Measurements from ENCODE around the gene WDR5. TPM values are rescaled to one million over a fixed set of nuclear protein-coding genes. Genes with fewer than 3 reads are reported as not detected.

WDR5 gene
- total RNA-seq, 2 donors from 2014 or later = 53.8 to 57.2 TPM

DNA sequence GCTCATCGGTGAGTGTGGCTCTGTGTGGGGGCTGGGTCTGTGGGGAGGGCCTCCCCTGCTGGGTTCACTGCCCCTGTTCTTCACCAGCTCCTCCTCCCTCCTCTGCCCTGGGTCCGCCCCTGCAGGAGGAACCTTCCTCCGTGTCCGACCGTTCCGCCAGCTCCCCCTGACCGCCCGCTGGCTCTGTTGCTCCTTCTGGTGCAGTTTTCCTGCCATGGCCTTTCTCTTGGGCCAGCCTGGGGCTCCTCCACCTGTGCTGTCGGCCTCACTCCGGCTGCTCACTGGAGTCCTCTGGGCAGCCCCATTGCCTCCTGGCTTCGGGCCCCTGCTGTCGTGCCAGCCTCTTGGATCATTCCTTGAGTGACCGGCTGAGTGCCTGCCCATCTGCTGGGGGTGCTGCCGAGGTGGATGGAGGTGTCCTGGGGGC, 16.2 kb downstream of the WDR5 start:
- no peaks in the 10 kb centered on the region for H3K27me3 Mint-ChIP-seq (ENCODE audit: insufficient read depth)
- Histone ChIP-seq H3K27ac (ENCODE audit: low read depth, low read length) (no peak overlapping the region), H3K27me3 (ENCODE audit: control insufficient read depth, insufficient read depth, low read length, poor library complexity, severe bottlenecking) (no peaks in the 10 kb centered on the region), H3K36me3 (ENCODE audit: control insufficient read depth, insufficient read depth, low read length) (peaks cover 86% of the 10 kb centered on the region), H3K9ac (ENCODE audit: extremely low read depth, low read length, poor library complexity, severe bottlenecking) (no peak overlapping the region), H3K4me1 (ENCODE audit: control insufficient read depth, insufficient read depth, low read length) (no peaks in the 10 kb centered on the region), H3K9me3 (ENCODE audit: control insufficient read depth, low read length) (no peaks in the 10 kb centered on the region), H3K4me3 (ENCODE audit: low read length) (no peak overlapping the region)
- WGBS, 2 experiments (ENCODE audit: insufficient coverage in 1 of 2, insufficient read length in 1 of 2) = 81 to 90% methylated on average over 7 to 14 of the region's 14 CpGs
- H3K36me3 Mint-ChIP-seq (ENCODE audit: low read depth) = peaks cover 68% of the 10 kb centered on the region
- no peak for DNase-seq
- no peaks in the 10 kb centered on the region for H3K4me1 Mint-ChIP-seq
- TF ChIP-seq, protein P1, sequence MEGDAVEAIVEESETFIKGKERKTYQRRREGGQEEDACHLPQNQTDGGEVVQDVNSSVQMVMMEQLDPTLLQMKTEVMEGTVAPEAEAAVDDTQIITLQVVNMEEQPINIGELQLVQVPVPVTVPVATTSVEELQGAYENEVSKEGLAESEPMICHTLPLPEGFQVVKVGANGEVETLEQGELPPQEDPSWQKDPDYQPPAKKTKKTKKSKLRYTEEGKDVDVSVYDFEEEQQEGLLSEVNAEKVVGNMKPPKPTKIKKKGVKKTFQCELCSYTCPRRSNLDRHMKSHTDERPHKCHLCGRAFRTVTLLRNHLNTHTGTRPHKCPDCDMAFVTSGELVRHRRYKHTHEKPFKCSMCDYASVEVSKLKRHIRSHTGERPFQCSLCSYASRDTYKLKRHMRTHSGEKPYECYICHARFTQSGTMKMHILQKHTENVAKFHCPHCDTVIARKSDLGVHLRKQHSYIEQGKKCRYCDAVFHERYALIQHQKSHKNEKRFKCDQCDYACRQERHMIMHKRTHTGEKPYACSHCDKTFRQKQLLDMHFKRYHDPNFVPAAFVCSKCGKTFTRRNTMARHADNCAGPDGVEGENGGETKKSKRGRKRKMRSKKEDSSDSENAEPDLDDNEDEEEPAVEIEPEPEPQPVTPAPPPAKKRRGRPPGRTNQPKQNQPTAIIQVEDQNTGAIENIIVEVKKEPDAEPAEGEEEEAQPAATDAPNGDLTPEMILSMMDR (conservative IDR thresholded peaks at IDR 0.05) = no peak
- H3K27ac Mint-ChIP-seq = no peak overlapping the region
- no peaks in the 10 kb centered on the region for H3K9me3 Mint-ChIP-seq
- no peak overlapping the region for H3K4me3 Mint-ChIP-seq

DNA sequence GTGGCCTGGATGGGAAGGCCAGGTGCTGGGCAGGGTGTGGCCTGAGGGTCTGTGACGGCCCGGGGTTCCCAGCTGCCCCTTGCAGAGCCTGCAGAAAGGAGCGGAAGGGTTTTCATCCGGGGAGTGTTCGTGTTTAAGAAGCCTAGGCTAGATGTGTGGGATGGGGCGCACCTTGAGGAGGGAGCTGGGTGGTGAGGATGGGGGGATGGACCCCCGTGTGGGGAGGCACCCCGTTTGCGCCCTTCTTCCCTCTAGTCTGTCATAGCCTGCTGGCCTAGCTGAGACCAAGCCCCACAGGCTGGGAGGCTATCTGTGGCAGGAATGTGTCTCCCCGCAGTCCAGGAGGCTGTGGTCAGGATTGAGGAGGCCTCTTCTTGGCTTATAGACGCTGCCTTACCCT, 16.6 kb downstream of the WDR5 start:
- H3K36me3 Mint-ChIP-seq (ENCODE audit: low read depth) = peaks cover 66% of the 10 kb centered on the region
- WGBS, 2 experiments (ENCODE audit: insufficient coverage in 1 of 2, insufficient read length in 1 of 2) = 92 to 100% methylated on average over 3 to 11 of the region's 11 CpGs

DNA sequence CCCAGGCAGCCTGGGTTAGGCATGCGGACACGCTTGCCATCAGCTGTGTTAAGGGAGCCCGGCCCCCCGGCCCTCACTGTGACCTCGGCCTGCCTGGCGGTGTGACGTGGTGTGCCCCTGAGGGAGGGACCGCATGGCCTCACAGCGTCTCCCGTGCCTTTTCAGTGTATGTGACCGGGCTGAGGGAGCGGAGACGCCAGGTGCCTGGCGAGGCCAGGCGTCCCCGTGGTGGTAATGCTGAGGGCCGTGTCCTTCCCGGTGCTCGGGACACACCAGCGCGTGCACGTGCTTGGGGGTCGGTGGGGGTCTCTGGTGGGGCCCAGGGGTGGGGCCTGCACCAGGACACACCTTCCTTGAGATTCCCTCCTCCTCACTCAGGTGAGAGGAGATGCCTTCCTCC, 17.6 kb downstream of the WDR5 start:
- peaks cover 68% of the 10 kb centered on the region for H3K36me3 Mint-ChIP-seq (ENCODE audit: low read depth)
- H3K4me3 Mint-ChIP-seq = no peak overlapping the region

More for the DNA sequence above, 16.6 kb downstream of the WDR5 start:
- H3K27ac Mint-ChIP-seq = peak overlapping the region; percentile 26
- H3K4me1 Mint-ChIP-seq = no peaks in the 10 kb centered on the region
- TF ChIP-seq, protein P1 (conservative IDR thresholded peaks at IDR 0.05) = no peak
- no peak overlapping the region for H3K4me3 ChIP-seq (ENCODE audit: low read length)
- H3K27ac ChIP-seq (ENCODE audit: low read depth, low read length) = no peak overlapping the region
- peaks cover 82% of the 10 kb centered on the region for H3K36me3 ChIP-seq (ENCODE audit: control insufficient read depth, insufficient read depth, low read length)
- no peak overlapping the region for H3K9ac ChIP-seq (ENCODE audit: extremely low read depth, low read length, poor library complexity, severe bottlenecking)
- no peaks in the 10 kb centered on the region for H3K27me3 ChIP-seq (ENCODE audit: control insufficient read depth, insufficient read depth, low read length, poor library complexity, severe bottlenecking)
- H3K4me3 Mint-ChIP-seq = no peak overlapping the region
- H3K4me1 ChIP-seq (ENCODE audit: control insufficient read depth, insufficient read depth, low read length) = no peaks in the 10 kb centered on the region
- DNase-seq = no peak
- H3K27me3 Mint-ChIP-seq (ENCODE audit: insufficient read depth) = no peaks in the 10 kb centered on the region
- no peaks in the 10 kb centered on the region for H3K9me3 Mint-ChIP-seq
- H3K9me3 ChIP-seq (ENCODE audit: control insufficient read depth, low read length) = no peaks in the 10 kb centered on the region

More for the DNA sequence above, 17.6 kb downstream of the WDR5 start:
- no peaks in the 10 kb centered on the region for H3K4me1 Mint-ChIP-seq
- Histone ChIP-seq H3K9ac (ENCODE audit: extremely low read depth, low read length, poor library complexity, severe bottlenecking) (no peak overlapping the region), H3K27me3 (ENCODE audit: control insufficient read depth, insufficient read depth, low read length, poor library complexity, severe bottlenecking) (no peaks in the 10 kb centered on the region), H3K4me3 (ENCODE audit: low read length) (no peak overlapping the region), H3K27ac (ENCODE audit: low read depth, low read length) (no peak overlapping the region), H3K9me3 (ENCODE audit: control insufficient read depth, low read length) (no peaks in the 10 kb centered on the region), H3K4me1 (ENCODE audit: control insufficient read depth, insufficient read depth, low read length) (no peaks in the 10 kb centered on the region), H3K36me3 (ENCODE audit: control insufficient read depth, insufficient read depth, low read length) (peaks cover 82% of the 10 kb centered on the region)
- 95 to 99% methylated on average over 17 to 23 of the region's 23 CpGs for WGBS, 2 experiments (ENCODE audit: insufficient coverage in 1 of 2, insufficient read length in 1 of 2)
- TF ChIP-seq, protein P1 (conservative IDR thresholded peaks at IDR 0.05) = no peak
- H3K9me3 Mint-ChIP-seq = no peaks in the 10 kb centered on the region
- H3K27me3 Mint-ChIP-seq (ENCODE audit: insufficient read depth) = no peaks in the 10 kb centered on the region
- no peak overlapping the region for H3K27ac Mint-ChIP-seq
- DNase-seq = no peak
